Muscle layer of duodenum (tissue), 2 donors: ENCODE data around the gene MMS22L.

Experiments
- H3K27ac ChIP-seq: one replicate; pipeline ENCODE4 v1.7.0; 2013; ENCODE audit warnings: mild to moderate bottlenecking, low read length
- H3K27me3 ChIP-seq: one replicate; pipeline ENCODE4 v1.7.0; 2013; ENCODE audit warnings: low read depth, mild to moderate bottlenecking, control low read depth, low read length
- H3K36me3 ChIP-seq, 2 donors: one replicate each; pipeline ENCODE4 v1.7.0; 2013; ENCODE audit warnings: low read length in 2 of 2, control low read depth in 1 of 2, mild to moderate bottlenecking in 1 of 2; ENCODE audit not compliant: insufficient read depth in 2 of 2, control insufficient read depth in 1 of 2
- H3K4me1 ChIP-seq, 2 donors: one replicate each; pipeline ENCODE4 v1.7.0; 2013; ENCODE audit warnings: low read length in 2 of 2, mild to moderate bottlenecking in 2 of 2, control low read depth in 1 of 2, moderate library complexity in 1 of 2; ENCODE audit not compliant: insufficient read depth in 2 of 2, control insufficient read depth in 1 of 2
- H3K4me3 ChIP-seq, 2 donors: one replicate each; pipeline ENCODE4 v1.7.0; 2013; ENCODE audit warnings: low read length in 2 of 2, low read depth in 1 of 2, mild to moderate bottlenecking in 1 of 2
- H3K9me3 ChIP-seq, 2 donors: one replicate each; pipeline ENCODE4 v1.7.0; 2013; ENCODE audit warnings: low read length in 2 of 2, control low read depth in 1 of 2, mild to moderate bottlenecking in 1 of 2; ENCODE audit not compliant: control insufficient read depth in 1 of 2
- donor health status: healthy.

Gene MMS22L

GRCh38 chr6:97231911-97232310, 51.1 kb downstream of the MMS22L start:
- no peak overlapping the region for H3K4me3 ChIP-seq
- H3K9me3 ChIP-seq = no peaks in the 10 kb centered on the region
- H3K36me3 ChIP-seq = peaks cover 4% of the 10 kb centered on the region in 2 donors
- H3K27me3 ChIP-seq = no peaks in the 10 kb centered on the region
- H3K27ac ChIP-seq = no peak overlapping the region
- no peaks in the 10 kb centered on the region for H3K4me1 ChIP-seq

- Histone ChIP-seq H3K4me3 (no peak overlapping the region), H3K9me3 (no peaks in the 10 kb centered on the region), H3K27ac (no peak overlapping the region), H3K27me3 (no peaks in the 10 kb centered on the region), H3K36me3 (no peaks in the 10 kb centered on the region), H3K4me1 (no peaks in the 10 kb centered on the region)
These were observed 60.1 kb downstream of the MMS22L start for GRCh38 chr6:97222903-97223302.

- Histone ChIP-seq H3K27me3 (no peaks in the 10 kb centered on the region), H3K9me3 (no peaks in the 10 kb centered on the region)
These were observed 64.1 kb downstream of the MMS22L start for GRCh38 chr6:97218912-97219311.

GRCh38 chr6:97215157-97215769, 67.8 kb downstream of the MMS22L start:
- Histone ChIP-seq H3K27ac (no peak overlapping the region), H3K4me3 (no peak overlapping the region), H3K4me1 (no peaks in the 10 kb centered on the region), H3K9me3 (no peaks in the 10 kb centered on the region), H3K27me3 (no peaks in the 10 kb centered on the region), H3K36me3 (no peaks in the 10 kb centered on the region)

More at GRCh38 chr6:97218912-97219311, 64.1 kb downstream of the MMS22L start:
- Histone ChIP-seq H3K4me1 (no peaks in the 10 kb centered on the region), H3K4me3 (no peak overlapping the region), H3K27ac (no peak overlapping the region), H3K36me3 (no peaks in the 10 kb centered on the region)

- Histone ChIP-seq H3K9me3 (no peaks in the 10 kb centered on the region), H3K27me3 (no peaks in the 10 kb centered on the region), H3K36me3 (no peaks in the 10 kb centered on the region), H3K4me1 (no peaks in the 10 kb centered on the region), H3K27ac (no peak overlapping the region), H3K4me3 (no peak overlapping the region)
These were observed 68.3 kb downstream of the MMS22L start for GRCh38 chr6:97214671-97215070.

GRCh38 chr6:97207383-97207782, 75.6 kb downstream of the MMS22L start:
- Histone ChIP-seq H3K4me3 (no peak overlapping the region), H3K27ac (no peak overlapping the region), H3K9me3 (no peaks in the 10 kb centered on the region), H3K27me3 (no peaks in the 10 kb centered on the region), H3K36me3 (no peaks in the 10 kb centered on the region), H3K4me1 (no peaks in the 10 kb centered on the region)

- Histone ChIP-seq H3K9me3 (no peaks in the 10 kb centered on the region), H3K36me3 (no peaks in the 10 kb centered on the region), H3K27me3 (no peaks in the 10 kb centered on the region), H3K4me3 (no peak overlapping the region), H3K27ac (no peak overlapping the region), H3K4me1 (no peaks in the 10 kb centered on the region)
These were observed 77.0 kb downstream of the MMS22L start for GRCh38 chr6:97205966-97206365.

- Histone ChIP-seq H3K36me3 (no peaks in the 10 kb centered on the region), H3K9me3 (no peaks in the 10 kb centered on the region), H3K27me3 (no peaks in the 10 kb centered on the region), H3K27ac (no peak overlapping the region), H3K4me3 (no peak overlapping the region), H3K4me1 (no peaks in the 10 kb centered on the region)
These were observed 79.7 kb downstream of the MMS22L start for GRCh38 chr6:97203343-97203742.

- H3K4me1 ChIP-seq = no peaks in the 10 kb centered on the region
- H3K9me3 ChIP-seq = no peaks in the 10 kb centered on the region
- no peak overlapping the region for H3K27ac ChIP-seq
- H3K27me3 ChIP-seq = no peaks in the 10 kb centered on the region
- H3K36me3 ChIP-seq = peaks cover 0 to 4% of the 10 kb centered on the region in 2 donors
- H3K4me3 ChIP-seq = no peak overlapping the region
These were observed 84.9 kb downstream of the MMS22L start for GRCh38 chr6:97198046-97198565.

GRCh38 chr6:97195117-97195516, 87.9 kb downstream of the MMS22L start:
- H3K36me3 ChIP-seq = peaks cover 0 to 4% of the 10 kb centered on the region in 2 donors
- no peaks in the 10 kb centered on the region for H3K4me1 ChIP-seq
- no peak overlapping the region for H3K4me3 ChIP-seq
- H3K27ac ChIP-seq = no peak overlapping the region
- H3K27me3 ChIP-seq = no peaks in the 10 kb centered on the region
- no peaks in the 10 kb centered on the region for H3K9me3 ChIP-seq

- Histone ChIP-seq H3K4me3 (no peak overlapping the region), H3K27me3 (no peaks in the 10 kb centered on the region), H3K4me1 (no peaks in the 10 kb centered on the region), H3K9me3 (no peaks in the 10 kb centered on the region), H3K27ac (no peak overlapping the region), H3K36me3 (peaks cover 0 to 4% of the 10 kb centered on the region in 2 donors)
These were observed 93.2 kb downstream of the MMS22L start for GRCh38 chr6:97189767-97190166.

GRCh38 chr6:97187951-97188350, 95.1 kb downstream of the MMS22L start:
- H3K4me3 ChIP-seq = no peak overlapping the region
- H3K36me3 ChIP-seq = no peaks in the 10 kb centered on the region
- H3K27me3 ChIP-seq = no peaks in the 10 kb centered on the region
- no peaks in the 10 kb centered on the region for H3K4me1 ChIP-seq
- no peak overlapping the region for H3K27ac ChIP-seq
- H3K9me3 ChIP-seq = no peaks in the 10 kb centered on the region
